ENCODE data around the gene GPSM3.

DNA sequence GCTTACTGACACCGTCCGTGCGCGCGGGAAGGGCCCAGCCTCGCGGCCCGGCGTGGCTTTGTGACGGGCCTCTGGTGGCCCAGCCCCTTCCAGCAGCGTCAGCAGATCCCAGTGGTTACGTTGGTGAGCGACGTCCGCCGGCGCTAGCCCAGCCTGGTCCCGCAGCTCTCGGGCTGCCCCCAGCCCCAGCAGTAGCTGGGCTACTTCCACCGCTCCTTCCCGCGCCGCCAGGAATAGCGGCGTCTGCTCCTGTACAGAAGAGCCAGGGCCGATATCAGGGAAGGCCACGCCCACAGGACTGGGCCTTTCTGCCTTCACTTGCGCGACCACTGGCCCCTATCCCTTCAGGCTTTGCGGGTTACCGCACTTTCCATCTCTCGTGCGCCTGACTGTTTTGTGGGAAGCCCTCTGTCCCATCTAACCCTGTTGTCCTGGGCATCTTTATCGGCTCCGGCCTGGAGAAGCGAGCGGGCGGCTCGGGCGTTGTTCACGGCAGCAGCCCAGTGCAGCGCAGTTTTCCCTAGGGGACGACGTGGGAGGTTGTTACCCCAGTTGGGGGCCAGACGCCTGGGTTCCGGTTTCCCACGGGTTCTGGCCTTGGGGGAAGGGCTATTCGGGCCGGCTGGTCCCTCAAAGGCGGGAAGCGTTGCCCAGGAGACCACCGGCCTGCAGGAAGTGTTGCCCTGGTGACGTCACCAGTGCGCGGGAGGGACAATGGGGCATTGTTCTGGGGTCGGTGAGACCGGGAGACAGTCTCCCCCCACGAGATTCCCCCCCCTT is 3.6 kb upstream of the GPSM3 start:
- TF ChIP-seq, protein P1, sequence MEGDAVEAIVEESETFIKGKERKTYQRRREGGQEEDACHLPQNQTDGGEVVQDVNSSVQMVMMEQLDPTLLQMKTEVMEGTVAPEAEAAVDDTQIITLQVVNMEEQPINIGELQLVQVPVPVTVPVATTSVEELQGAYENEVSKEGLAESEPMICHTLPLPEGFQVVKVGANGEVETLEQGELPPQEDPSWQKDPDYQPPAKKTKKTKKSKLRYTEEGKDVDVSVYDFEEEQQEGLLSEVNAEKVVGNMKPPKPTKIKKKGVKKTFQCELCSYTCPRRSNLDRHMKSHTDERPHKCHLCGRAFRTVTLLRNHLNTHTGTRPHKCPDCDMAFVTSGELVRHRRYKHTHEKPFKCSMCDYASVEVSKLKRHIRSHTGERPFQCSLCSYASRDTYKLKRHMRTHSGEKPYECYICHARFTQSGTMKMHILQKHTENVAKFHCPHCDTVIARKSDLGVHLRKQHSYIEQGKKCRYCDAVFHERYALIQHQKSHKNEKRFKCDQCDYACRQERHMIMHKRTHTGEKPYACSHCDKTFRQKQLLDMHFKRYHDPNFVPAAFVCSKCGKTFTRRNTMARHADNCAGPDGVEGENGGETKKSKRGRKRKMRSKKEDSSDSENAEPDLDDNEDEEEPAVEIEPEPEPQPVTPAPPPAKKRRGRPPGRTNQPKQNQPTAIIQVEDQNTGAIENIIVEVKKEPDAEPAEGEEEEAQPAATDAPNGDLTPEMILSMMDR (IDR thresholded peaks at IDR 0.05): no peak
- peak; percentile 96 to 100 for TF ChIP-seq POLR2A (IDR thresholded peaks at IDR 0.05)

All from uterus (tissue), 2 donors.